Mesenchymal stem cell (in vitro differentiated cells and primary cell): Measurements from ENCODE around the gene RNF121.
A peak's percentile ranks its signal among the peaks of the same experiment; 100 is the strongest.

Source experiments
- DNase-seq: peaks from one replicate; pipeline ENCODE4 v3.0.0-alpha.2; 2013
- H2AFZ ChIP-seq: one replicate; pipeline ENCODE4 v1.6.1; 2013; ENCODE audit warnings: low read depth, mild to moderate bottlenecking, control low read depth, inconsistent platforms, low read length, moderate library complexity
- H2AK5ac ChIP-seq: 2 replicates; pipeline ENCODE4 v1.6.1; 2013; ENCODE audit warnings: low read length, moderate library complexity, mild to moderate bottlenecking, inconsistent platforms; ENCODE audit not compliant: severe bottlenecking
- H2BK120ac ChIP-seq: one replicate; pipeline ENCODE4 v1.6.1; 2013; ENCODE audit warnings: low read depth, mild to moderate bottlenecking, inconsistent platforms, low read length, moderate library complexity
- H2BK12ac ChIP-seq, 2 experiments: one replicate each; pipeline ENCODE4 v1.6.1; 2013; ENCODE audit warnings: inconsistent platforms in 2 of 2, low read length in 2 of 2, mild to moderate bottlenecking in 2 of 2, moderate library complexity in 2 of 2, control low read depth in 1 of 2
- H2BK15ac ChIP-seq: one replicate; pipeline ENCODE4 v1.6.1; 2013; ENCODE audit warnings: mild to moderate bottlenecking, low read depth, inconsistent platforms; ENCODE audit not compliant: poor library complexity, severe bottlenecking
- H2BK5ac ChIP-seq: 2 replicates; pipeline ENCODE4 v1.6.1; 2013; ENCODE audit warnings: low read depth, mild to moderate bottlenecking, low read length, control low read depth, inconsistent platforms; ENCODE audit not compliant: poor library complexity, severe bottlenecking
- H3K14ac ChIP-seq, 2 experiments: one replicate each; pipeline ENCODE4 v1.6.1; 2013; ENCODE audit warnings: inconsistent platforms in 2 of 2, low read length in 2 of 2, control low read depth in 1 of 2, mild to moderate bottlenecking in 1 of 2, moderate library complexity in 1 of 2
- H3K18ac ChIP-seq, 2 experiments: one replicate each; pipeline ENCODE4 v1.6.1; 2013; ENCODE audit warnings: inconsistent platforms in 2 of 2, low read length in 2 of 2, control low read depth in 1 of 2, low read depth in 1 of 2, mild to moderate bottlenecking in 1 of 2
- H3K23ac ChIP-seq, 2 experiments: one replicate each; pipeline ENCODE4 v1.6.1; 2013; ENCODE audit warnings: inconsistent platforms in 2 of 2, low read length in 2 of 2, mild to moderate bottlenecking in 2 of 2, moderate library complexity in 2 of 2, control low read depth in 1 of 2
- H3K27ac ChIP-seq: 2 replicates; pipeline ENCODE4 v1.5.1; 2013; ENCODE audit warnings: mild to moderate bottlenecking, moderate library complexity, low read length, control low read depth, inconsistent platforms; ENCODE audit not compliant: poor library complexity, severe bottlenecking
- H3K27me3 ChIP-seq, 2 experiments: 2 replicates each; pipeline versions ENCODE4 v1.6.1 to v1.7.0; 2013; ENCODE audit warnings: low read length in 2 of 2, mild to moderate bottlenecking in 2 of 2, moderate library complexity in 2 of 2, control low read depth in 1 of 2, inconsistent platforms in 1 of 2; ENCODE audit not compliant: control insufficient read depth in 1 of 2, insufficient read depth in 1 of 2
- H3K36me3 ChIP-seq, 2 experiments: 2 replicates each; pipeline versions ENCODE4 v1.6.1 to v1.7.0; 2013; ENCODE audit warnings: low read length in 2 of 2, control low read depth in 1 of 2, inconsistent platforms in 1 of 2, low read depth in 1 of 2, mild to moderate bottlenecking in 1 of 2; ENCODE audit not compliant: insufficient read depth in 2 of 2, control insufficient read depth in 1 of 2
- H3K4ac ChIP-seq, 2 experiments: one replicate each; pipeline ENCODE4 v1.6.1; 2013; ENCODE audit warnings: inconsistent platforms in 2 of 2, low read length in 2 of 2, mild to moderate bottlenecking in 2 of 2, moderate library complexity in 2 of 2, control low read depth in 1 of 2, low read depth in 1 of 2
- H3K4me1 ChIP-seq: 2 replicates; pipeline ENCODE4 v1.6.1; 2013; ENCODE audit warnings: low read depth, low read length, control low read depth; ENCODE audit not compliant: control insufficient read depth, insufficient read depth
- H3K4me2 ChIP-seq: 2 replicates; pipeline ENCODE4 v1.6.1; 2013; ENCODE audit warnings: low read length, mild to moderate bottlenecking, inconsistent platforms; ENCODE audit not compliant: poor library complexity, severe bottlenecking
- H3K4me3 ChIP-seq, 2 experiments: 2 replicates each; pipeline versions ENCODE4 v1.5.1 to v1.7.0; 2013; ENCODE audit warnings: low read length in 2 of 2, mild to moderate bottlenecking in 2 of 2, control low read depth in 1 of 2, low read depth in 1 of 2; ENCODE audit not compliant: insufficient read depth in 1 of 2
- H3K79me1 ChIP-seq: replicated peaks from 2 replicates; pipeline ENCODE4 v1.6.1; 2013; ENCODE audit warnings: mild to moderate bottlenecking, control low read depth, low read length, inconsistent platforms; ENCODE audit not compliant: poor library complexity, severe bottlenecking
- H3K9ac ChIP-seq: 2 replicates; pipeline ENCODE4 v1.7.0; 2013; ENCODE audit warnings: mild to moderate bottlenecking, low read length, moderate library complexity
- H3K9me3 ChIP-seq: 2 replicates; pipeline ENCODE4 v1.7.0; 2013; ENCODE audit warnings: mild to moderate bottlenecking, low read length; ENCODE audit not compliant: control insufficient read depth
- H4K8ac ChIP-seq: one replicate; pipeline ENCODE4 v1.6.1; 2013; ENCODE audit warnings: inconsistent platforms, mild to moderate bottlenecking, low read length, moderate library complexity
- H4K91ac ChIP-seq: one replicate; pipeline ENCODE4 v1.6.1; 2013; ENCODE audit warnings: mild to moderate bottlenecking, low read length, inconsistent platforms
- WGBS: methylation state at CpG from one replicate; pipeline ENCODE4 v1.1.7; 2013; ENCODE audit warnings: mixed read lengths; 5-methylcytosine and 5-hydroxymethylcytosine counted together

Gene RNF121

GRCh38 chr11:71917646-71918140 lies 11.2 kb upstream of the RNF121 start:
- DNase-seq = no peak
- 93% methylated on average over 9 of the region's 9 CpGs for WGBS
- H2BK15ac ChIP-seq = no peak overlapping the region

DNA sequence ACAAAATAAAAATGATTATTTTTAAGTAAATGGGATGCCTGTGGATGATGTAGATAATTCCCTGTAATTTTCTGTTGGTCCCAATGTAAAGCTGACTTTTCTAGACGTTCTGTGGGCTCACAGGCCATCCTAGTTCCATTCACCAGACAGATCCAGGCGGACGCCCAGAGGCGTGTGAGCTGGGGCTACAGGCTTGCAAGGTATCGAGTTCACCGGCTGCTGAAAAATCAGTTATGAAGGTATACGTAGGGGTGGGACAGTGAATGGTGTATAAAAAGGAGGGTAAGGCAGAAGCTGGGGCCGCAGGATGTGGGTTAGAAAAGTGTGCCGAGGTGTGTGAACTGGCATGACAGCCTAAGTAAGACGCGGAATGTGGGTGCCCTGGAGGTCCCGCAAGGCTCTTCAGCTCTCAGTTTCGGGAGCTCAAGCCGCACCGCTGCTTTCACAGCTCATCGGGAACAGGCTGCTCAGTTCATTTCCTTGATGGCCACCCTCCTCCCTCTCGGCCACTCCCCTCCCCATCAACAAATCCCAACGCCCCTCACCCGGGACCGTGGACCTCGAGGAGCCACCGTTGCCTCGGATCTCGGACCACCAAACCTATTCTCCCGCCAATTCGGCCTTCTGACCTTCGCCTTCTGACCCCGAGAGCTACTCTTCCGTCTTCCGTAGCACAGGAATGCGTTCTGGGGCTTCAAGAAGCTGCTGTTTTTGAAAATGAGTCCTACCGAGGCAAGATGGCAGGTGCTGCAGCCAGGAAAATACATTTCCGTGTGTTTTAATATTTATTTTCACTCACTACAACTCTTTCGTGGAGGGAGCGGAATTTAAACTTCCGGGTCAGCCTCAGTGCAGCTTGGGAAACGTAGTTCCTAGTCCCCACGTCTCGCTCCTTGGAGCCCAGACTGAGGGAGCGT lies 768 bp upstream of the RNF121 start, which contains the start of gene XNDC1N:
XNDC1N (minus strand) TSS at position 775 of the 917 bp plus-strand sequence. CDS start 5,241 bp downstream, outside the sequence.
- H2BK12ac ChIP-seq = no peak within 1 kb of the TSS
- H3K27me3 ChIP-seq = no peaks in the 10 kb centered on the region
- no peak within 1 kb of the TSS for H4K91ac ChIP-seq
- peak within 1 kb of the TSS; percentile 85 to 96 for H3K4me3 ChIP-seq
- peak within 1 kb of the TSS; percentile 73 for H2BK120ac ChIP-seq
- peak within 1 kb of the TSS; percentile 90 for H3K9ac ChIP-seq
- H3K4ac ChIP-seq = peak within 1 kb of the TSS; percentile 9 to 77
- H3K27ac ChIP-seq = peak within 1 kb of the TSS; percentile 95
- H2AK5ac ChIP-seq = no peak within 1 kb of the TSS
- WGBS = under 1% methylated on average over 39 of the region's 40 CpGs
- peak within 1 kb of the TSS; percentile 60 to 82 for H3K18ac ChIP-seq
- H3K4me2 ChIP-seq = peak within 1 kb of the TSS; percentile 84
- H3K36me3 ChIP-seq = no peaks in the 10 kb centered on the region
- H3K14ac ChIP-seq = peak within 1 kb of the TSS in 1 of 2 experiments; percentile 94
- peak within 1 kb of the TSS; percentile 82 for H4K8ac ChIP-seq
- no peaks in the 10 kb centered on the region for H3K9me3 ChIP-seq
- peaks cover 8% of the 10 kb centered on the region for H3K4me1 ChIP-seq
- H3K23ac ChIP-seq = peak within 1 kb of the TSS in 1 of 2 experiments; percentile 14
- H2BK15ac ChIP-seq = no peak within 1 kb of the TSS
- peaks cover 11% of the 10 kb centered on the region for H3K79me1 ChIP-seq
- DNase-seq = peak; percentile 96
- H2BK5ac ChIP-seq = peak within 1 kb of the TSS; percentile 48
- peak within 1 kb of the TSS; percentile 85 for H2AFZ ChIP-seq

More at GRCh38 chr11:71917646-71918140, 11.2 kb upstream of the RNF121 start:
- Histone ChIP-seq H3K18ac (no peak overlapping the region), H3K9me3 (no peaks in the 10 kb centered on the region), H3K4me2 (no peak overlapping the region), H4K91ac (no peak overlapping the region), H3K27me3 (no peaks in the 10 kb centered on the region), H3K9ac (no peak overlapping the region), H3K4me3 (no peak overlapping the region), H3K79me1 (no peaks in the 10 kb centered on the region), H3K36me3 (peaks cover 27 to 29% of the 10 kb centered on the region in 2 experiments), H2AK5ac (no peak overlapping the region), H2AFZ (no peak overlapping the region), H3K27ac (no peak overlapping the region), H3K14ac (no peak overlapping the region), H2BK120ac (no peak overlapping the region), H2BK5ac (no peak overlapping the region), H3K4ac (no peak overlapping the region), H3K23ac (no peak overlapping the region), H3K4me1 (no peaks in the 10 kb centered on the region), H2BK12ac (no peak overlapping the region), H4K8ac (no peak overlapping the region)

GRCh38 chr11:71929491-71929890 lies 645 bp downstream of the RNF121 start:
- no peak overlapping the region for H3K27ac ChIP-seq
- H2BK120ac ChIP-seq = no peak overlapping the region
- H3K14ac ChIP-seq = no peak overlapping the region
- no peaks in the 10 kb centered on the region for H3K27me3 ChIP-seq
- H2BK12ac ChIP-seq = no peak overlapping the region
- peaks cover 13% of the 10 kb centered on the region for H3K79me1 ChIP-seq
- no peak overlapping the region for H2BK15ac ChIP-seq
- peaks cover 10% of the 10 kb centered on the region for H3K4me1 ChIP-seq
- H4K8ac ChIP-seq = no peak overlapping the region
- H2AFZ ChIP-seq = no peak overlapping the region
- peak overlapping the region; percentile 85 to 96 for H3K4me3 ChIP-seq
- H3K4ac ChIP-seq = peak overlapping the region in 1 of 2 experiments; percentile 70
- H2BK5ac ChIP-seq = no peak overlapping the region
- no peak overlapping the region for H4K91ac ChIP-seq
- H3K36me3 ChIP-seq = no peaks in the 10 kb centered on the region
- 8% methylated on average over 3 of the region's 6 CpGs for WGBS
- no peak overlapping the region for H2AK5ac ChIP-seq
- peak overlapping the region in 1 of 2 experiments; percentile 14 for H3K23ac ChIP-seq
- DNase-seq = no peak
- H3K9me3 ChIP-seq = no peaks in the 10 kb centered on the region
- peak overlapping the region; percentile 90 for H3K9ac ChIP-seq
- H3K4me2 ChIP-seq = peak overlapping the region; percentile 73
- no peak overlapping the region for H3K18ac ChIP-seq

DNA sequence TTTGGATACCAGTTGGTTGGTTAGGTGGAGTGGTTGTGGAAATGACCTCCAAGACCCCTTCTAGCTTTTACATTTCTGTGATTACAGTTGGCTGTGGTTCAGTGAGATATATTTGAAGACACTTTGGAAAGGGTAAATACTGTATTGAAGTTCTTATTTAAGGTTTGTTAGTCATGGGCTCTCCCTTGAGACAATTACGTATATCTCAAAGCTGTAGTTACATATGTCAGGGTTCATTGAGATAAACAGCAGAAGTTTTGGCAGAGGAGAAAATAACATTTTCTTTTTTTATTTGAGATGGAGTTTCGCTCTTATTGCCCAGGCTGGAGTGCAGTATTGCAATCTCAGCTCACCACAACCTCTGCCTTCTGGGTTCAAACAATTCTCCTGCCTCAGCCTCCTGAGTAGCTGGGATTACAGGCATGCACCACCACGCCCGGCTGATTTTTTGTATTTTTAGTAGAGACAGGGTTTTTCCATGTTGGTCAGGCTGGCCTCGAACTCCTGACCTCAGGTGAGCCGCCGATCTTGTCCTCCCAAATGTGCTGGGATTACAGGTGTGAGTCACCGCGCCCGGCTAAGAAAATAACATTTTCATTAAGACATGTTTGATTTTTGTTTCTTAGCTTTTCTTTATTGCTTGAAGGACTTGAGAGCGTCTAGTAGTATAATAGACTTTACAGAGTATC lies 1.9 kb downstream of the RNF121 start:
- no peak overlapping the region for H3K18ac ChIP-seq
- H2BK5ac ChIP-seq = no peak overlapping the region
- H3K79me1 ChIP-seq = peaks cover 10% of the 10 kb centered on the region
- no peak overlapping the region for H2BK12ac ChIP-seq
- no peak overlapping the region for H4K8ac ChIP-seq
- H3K9ac ChIP-seq = no peak overlapping the region
- no peak overlapping the region for H2BK15ac ChIP-seq
- peak overlapping the region in 1 of 2 experiments; percentile 96 for H3K4me3 ChIP-seq
- no peak overlapping the region for H3K14ac ChIP-seq
- no peaks in the 10 kb centered on the region for H3K36me3 ChIP-seq
- H3K4me2 ChIP-seq = no peak overlapping the region
- H3K27me3 ChIP-seq = no peaks in the 10 kb centered on the region
- H2BK120ac ChIP-seq = no peak overlapping the region
- no peaks in the 10 kb centered on the region for H3K9me3 ChIP-seq
- WGBS = 90% methylated on average over 10 of the region's 11 CpGs
- H4K91ac ChIP-seq = no peak overlapping the region
- H3K27ac ChIP-seq = no peak overlapping the region
- no peak overlapping the region for H3K4ac ChIP-seq
- peaks cover 10% of the 10 kb centered on the region for H3K4me1 ChIP-seq
- no peak overlapping the region for H2AFZ ChIP-seq
- no peak overlapping the region for H3K23ac ChIP-seq
- no peak for DNase-seq
- H2AK5ac ChIP-seq = no peak overlapping the region
